Measurements from ENCODE around the gene MCRIP1.

Gene MCRIP1

DNA sequence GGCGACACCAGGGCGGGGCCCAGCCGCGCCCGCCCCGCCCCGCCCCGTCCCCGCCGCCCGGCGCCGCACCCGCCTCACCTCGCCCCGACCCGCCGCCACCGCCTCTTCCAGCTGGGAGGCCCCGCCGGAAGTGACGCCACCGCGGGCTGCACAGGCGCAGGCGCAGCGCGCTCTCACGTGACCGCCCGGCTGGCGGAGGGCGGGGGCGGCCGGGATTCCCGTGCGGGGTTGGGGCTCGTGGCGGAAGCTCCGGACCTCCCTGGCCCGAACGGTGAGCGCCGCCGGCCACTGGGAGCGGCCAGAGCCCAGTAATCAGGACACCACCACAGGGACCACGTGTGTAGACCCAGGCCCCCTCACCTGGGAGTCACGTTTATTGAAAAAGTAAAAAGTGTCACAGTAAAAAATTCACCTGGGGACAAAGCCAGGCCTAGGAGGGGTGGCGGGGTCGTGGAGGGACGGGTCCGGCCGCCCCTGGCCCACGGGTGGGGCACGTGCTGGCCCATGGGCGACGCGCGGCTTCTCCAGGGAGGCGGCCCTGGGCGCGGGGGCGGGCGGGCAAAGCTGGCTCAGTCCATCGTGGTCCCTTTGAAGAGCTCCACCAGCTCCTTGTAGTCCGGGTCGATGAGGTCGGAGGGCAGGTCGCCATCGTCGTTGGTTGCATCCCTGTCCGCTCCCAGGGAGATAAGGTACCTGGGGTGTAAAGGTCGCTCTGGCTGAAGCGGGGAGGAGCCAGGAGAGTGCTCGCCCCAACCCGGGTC lies at the start of gene MCRIP1:
TSS of gene MCRIP1 (minus strand) at position 132 of the 761 bp plus-strand sequence. CDS start 8,785 bp downstream, outside the sequence.
- peaks cover 3% of the 10 kb centered on the region for H3K36me3 Mint-ChIP-seq (ENCODE audit: low read depth)
- no peaks in the 10 kb centered on the region for H3K9me3 Mint-ChIP-seq
- H3K27ac Mint-ChIP-seq, result peak within 1 kb of the TSS; percentile 94
- H3K4me1 Mint-ChIP-seq (ENCODE audit: low read depth), result peaks cover 18% of the 10 kb centered on the region
- H3K4me3 Mint-ChIP-seq, result peak within 1 kb of the TSS; percentile 91
- H3K27me3 Mint-ChIP-seq (ENCODE audit: low read depth), result no peaks in the 10 kb centered on the region

- H3K27me3 Mint-ChIP-seq (ENCODE audit: low read depth), result no peaks in the 10 kb centered on the region
- peaks cover 21% of the 10 kb centered on the region for H3K36me3 Mint-ChIP-seq (ENCODE audit: low read depth)
- peak overlapping the region; percentile 18 for H3K27ac Mint-ChIP-seq
- no peaks in the 10 kb centered on the region for H3K9me3 Mint-ChIP-seq
- H3K4me1 Mint-ChIP-seq (ENCODE audit: low read depth), result peaks cover 2% of the 10 kb centered on the region
- H3K4me3 Mint-ChIP-seq, result no peak overlapping the region
Measured at GRCh38 chr17:81879121-81879520, 46.0 kb upstream of the MCRIP1 start.

DNA sequence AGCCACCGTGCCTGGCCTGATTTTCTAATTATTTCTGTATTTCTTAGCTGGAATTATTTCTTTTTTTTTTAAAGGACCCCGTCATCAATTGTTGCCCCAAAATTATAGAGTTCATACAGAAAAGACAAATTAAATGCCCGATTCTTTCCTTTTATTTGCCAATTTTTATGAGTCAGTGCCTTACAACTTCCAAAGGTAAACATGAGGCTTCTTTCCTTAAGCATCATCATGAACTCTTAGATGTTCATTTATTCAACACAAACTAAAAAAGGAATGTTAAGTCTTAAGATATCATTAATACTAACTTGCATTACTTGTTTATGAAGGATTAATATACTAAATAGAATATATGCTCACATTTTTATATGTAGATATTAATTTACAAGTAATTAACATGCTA lies 45.2 kb upstream of the MCRIP1 start:
- Mint-ChIP-seq H3K27me3 (ENCODE audit: low read depth) (no peaks in the 10 kb centered on the region), H3K36me3 (ENCODE audit: low read depth) (peaks cover 21% of the 10 kb centered on the region), H3K4me1 (ENCODE audit: low read depth) (peaks cover 2% of the 10 kb centered on the region), H3K9me3 (no peaks in the 10 kb centered on the region), H3K4me3 (no peak overlapping the region), H3K27ac (no peak overlapping the region)

DNA sequence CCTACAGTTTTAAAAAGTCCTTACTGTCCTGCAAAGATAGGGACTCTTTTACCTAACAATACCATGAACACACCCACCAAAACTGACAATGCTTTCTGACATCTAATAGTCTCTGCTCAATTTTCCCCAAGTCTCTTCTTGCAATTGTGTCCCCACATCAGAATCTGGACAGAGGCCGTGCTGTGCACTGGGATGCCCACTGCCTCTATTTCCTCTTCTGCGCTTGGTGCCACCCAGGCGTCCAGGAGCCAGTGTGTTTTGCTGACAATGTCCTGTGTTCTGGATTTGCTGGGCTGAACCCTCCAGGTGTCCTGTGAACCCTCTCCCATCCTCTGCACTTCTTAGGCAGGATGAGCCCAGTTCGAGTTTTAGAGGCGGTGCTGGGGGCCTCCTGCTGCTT lies 44.5 kb upstream of the MCRIP1 start:
- Mint-ChIP-seq H3K4me3 (no peak overlapping the region), H3K27ac (peak overlapping the region; percentile 59), H3K36me3 (ENCODE audit: low read depth) (peaks cover 25% of the 10 kb centered on the region), H3K9me3 (no peaks in the 10 kb centered on the region), H3K4me1 (ENCODE audit: low read depth) (peaks cover 6% of the 10 kb centered on the region), H3K27me3 (ENCODE audit: low read depth) (no peaks in the 10 kb centered on the region)

DNA sequence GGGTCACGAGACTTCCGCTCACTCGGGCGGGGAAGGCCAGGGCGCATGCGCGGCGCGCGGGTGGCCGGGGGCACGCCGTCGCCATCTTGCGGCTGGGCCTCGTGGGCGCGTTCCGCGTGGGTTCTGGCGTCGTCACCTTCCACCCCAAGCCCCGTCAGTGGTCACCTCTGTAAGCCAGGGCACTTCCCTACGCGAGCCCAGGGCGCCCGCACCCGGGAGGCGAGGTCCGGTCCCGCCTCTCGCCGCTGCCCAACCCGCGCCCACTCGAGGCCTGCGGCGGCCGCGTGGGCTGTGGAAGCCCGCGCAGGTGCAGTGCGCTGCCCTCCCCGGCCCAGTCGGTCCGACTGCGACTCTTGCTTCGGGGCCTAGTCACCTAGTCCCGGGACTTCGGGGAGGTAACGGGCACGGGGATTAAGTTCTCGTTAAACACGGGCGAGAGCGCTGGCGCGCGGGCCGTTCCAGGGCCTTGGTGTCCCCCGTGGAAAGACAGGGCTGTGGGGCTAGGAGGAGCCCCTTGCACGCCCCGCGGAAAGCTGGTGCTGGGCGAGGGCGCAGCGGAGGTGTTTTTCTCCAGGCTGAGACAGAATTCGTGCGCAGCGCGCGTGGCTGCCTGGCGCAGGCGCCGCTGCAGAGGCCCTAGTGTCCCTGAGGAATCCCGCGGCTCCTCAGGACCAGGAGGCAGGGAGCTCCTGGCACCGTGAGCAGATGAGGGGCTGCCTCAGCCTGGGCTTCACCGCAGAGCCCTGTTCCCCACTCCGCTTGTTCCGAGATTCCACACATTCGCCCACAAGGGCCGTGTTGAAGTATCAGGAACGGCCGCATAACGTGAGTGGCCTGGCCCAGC lies 38.5 kb upstream of the MCRIP1 start:
- H3K36me3 Mint-ChIP-seq (ENCODE audit: low read depth), result peaks cover 13% of the 10 kb centered on the region
- no peaks in the 10 kb centered on the region for H3K27me3 Mint-ChIP-seq (ENCODE audit: low read depth)
- H3K27ac Mint-ChIP-seq, result peak overlapping the region; percentile 91
- H3K4me1 Mint-ChIP-seq (ENCODE audit: low read depth), result peaks cover 18% of the 10 kb centered on the region
- peak overlapping the region; percentile 83 for H3K4me3 Mint-ChIP-seq
- H3K9me3 Mint-ChIP-seq, result no peaks in the 10 kb centered on the region

- H3K9me3 Mint-ChIP-seq, result no peaks in the 10 kb centered on the region
- H3K27ac Mint-ChIP-seq, result peak within 1 kb of the TSS; percentile 91
- peaks cover 18% of the 10 kb centered on the region for H3K4me1 Mint-ChIP-seq (ENCODE audit: low read depth)
- H3K4me3 Mint-ChIP-seq, result peak within 1 kb of the TSS; percentile 89
- peaks cover 13% of the 10 kb centered on the region for H3K36me3 Mint-ChIP-seq (ENCODE audit: low read depth)
- H3K27me3 Mint-ChIP-seq (ENCODE audit: low read depth), result no peaks in the 10 kb centered on the region
Measured at GRCh38 chr17:81870981-81871386, 37.9 kb upstream of the MCRIP1 start, which contains the start of gene ARHGDIA. TSS of gene ARHGDIA (minus strand) at chr17:81871337. CDS start at chr17:81869930, 1,407 bp downstream.

DNA sequence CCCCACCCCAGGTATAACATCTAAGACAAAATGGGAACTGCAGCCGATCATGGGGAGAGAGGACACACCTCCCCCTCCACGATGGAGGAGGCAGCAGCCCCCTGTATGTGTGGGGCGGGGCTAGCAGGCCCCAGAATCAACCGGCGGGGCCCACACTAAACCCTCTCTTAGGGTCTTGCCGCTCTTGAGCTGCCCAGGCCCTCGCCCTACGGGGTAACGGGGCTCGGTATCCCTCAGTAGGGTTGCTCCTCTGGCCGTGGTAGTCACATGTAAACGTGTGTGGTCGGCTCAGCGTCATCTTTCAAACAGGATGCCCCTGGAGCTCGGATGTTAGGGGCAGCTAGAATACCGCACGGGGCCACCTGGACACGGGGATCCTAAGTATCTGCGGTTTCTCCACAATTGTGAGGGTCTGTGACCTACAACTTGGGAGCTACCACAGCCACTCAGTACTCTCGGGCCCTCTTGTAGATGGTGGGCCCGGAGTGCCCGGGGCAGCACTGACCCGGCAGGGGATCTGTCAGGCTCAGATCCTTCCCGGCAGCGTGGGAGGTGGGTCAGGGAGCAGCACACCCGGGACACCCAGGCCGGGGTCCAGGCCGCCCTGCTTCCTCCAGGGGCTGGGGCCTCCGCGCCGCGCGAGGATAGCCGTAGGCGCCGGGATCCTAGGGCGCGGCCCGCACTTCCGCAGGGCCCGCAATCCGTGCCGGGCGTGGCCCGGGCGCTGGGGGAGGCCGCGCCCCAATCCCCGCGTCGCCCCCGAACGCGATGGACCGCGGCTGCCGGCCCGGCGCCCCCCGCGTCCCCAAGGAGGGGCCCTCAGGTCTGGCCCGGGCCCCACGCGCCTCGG lies 37.3 kb upstream of the MCRIP1 start:
- peaks cover 18% of the 10 kb centered on the region for H3K4me1 Mint-ChIP-seq (ENCODE audit: low read depth)
- H3K9me3 Mint-ChIP-seq, result no peaks in the 10 kb centered on the region
- H3K4me3 Mint-ChIP-seq, result peak overlapping the region; percentile 89
- no peaks in the 10 kb centered on the region for H3K27me3 Mint-ChIP-seq (ENCODE audit: low read depth)
- H3K27ac Mint-ChIP-seq, result peak overlapping the region; percentile 91
- H3K36me3 Mint-ChIP-seq (ENCODE audit: low read depth), result peaks cover 13% of the 10 kb centered on the region

DNA sequence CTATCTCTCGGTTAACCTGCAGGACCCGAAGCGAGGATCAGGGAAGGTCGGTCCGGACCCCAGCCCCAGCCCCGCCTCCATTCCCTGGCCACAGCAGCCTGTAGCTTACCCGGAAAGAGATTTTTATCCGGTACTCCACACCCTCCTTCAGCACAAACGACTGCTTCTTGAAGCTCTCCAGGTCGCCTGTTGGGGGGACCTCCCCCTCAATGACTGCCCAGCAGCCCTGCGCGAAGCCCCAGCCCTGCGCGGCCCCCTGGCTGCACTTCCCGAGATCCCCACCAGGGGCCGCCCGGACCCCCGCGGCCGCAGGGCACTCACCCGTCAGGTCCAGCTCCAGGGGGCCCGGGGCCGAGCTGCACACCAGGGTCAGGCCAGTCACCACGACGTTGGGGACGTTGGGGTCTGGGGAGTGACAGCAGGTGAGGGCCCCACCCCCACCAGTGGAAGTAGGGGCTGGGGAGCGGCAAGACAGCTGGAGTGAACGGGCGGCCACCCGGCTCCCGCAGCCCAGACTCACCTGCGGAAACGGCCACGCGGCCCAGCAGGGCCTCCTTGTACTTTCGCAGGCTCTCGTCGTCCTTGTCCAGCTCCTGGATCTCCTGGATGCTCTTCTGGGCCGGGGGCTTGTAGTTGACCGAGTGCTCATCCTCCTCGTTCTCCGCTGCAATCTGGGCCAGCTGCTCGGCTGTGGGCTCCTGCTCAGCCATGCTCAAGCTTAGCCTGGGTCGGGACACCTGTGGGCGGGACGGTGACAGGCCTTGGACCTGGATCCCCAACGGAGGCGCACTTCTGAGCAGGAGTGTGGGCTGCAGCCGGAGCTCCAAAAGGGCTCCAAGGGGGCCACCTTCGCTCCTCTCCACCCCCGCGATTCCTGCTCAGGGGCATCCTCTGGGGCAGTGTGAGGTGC lies 36.4 kb upstream of the MCRIP1 start:
- Mint-ChIP-seq H3K27me3 (ENCODE audit: low read depth) (no peaks in the 10 kb centered on the region), H3K4me3 (peak overlapping the region; percentile 89), H3K4me1 (ENCODE audit: low read depth) (peaks cover 18% of the 10 kb centered on the region), H3K9me3 (no peaks in the 10 kb centered on the region), H3K36me3 (ENCODE audit: low read depth) (peaks cover 13% of the 10 kb centered on the region), H3K27ac (peak overlapping the region; percentile 91)

GRCh38 chr17:81868674-81869220 lies 35.7 kb upstream of the MCRIP1 start:
- H3K4me1 Mint-ChIP-seq (ENCODE audit: low read depth), result peaks cover 18% of the 10 kb centered on the region
- H3K4me3 Mint-ChIP-seq, result peak overlapping the region; percentile 89
- H3K9me3 Mint-ChIP-seq, result no peaks in the 10 kb centered on the region
- peaks cover 13% of the 10 kb centered on the region for H3K36me3 Mint-ChIP-seq (ENCODE audit: low read depth)
- peak overlapping the region; percentile 55 for H3K27ac Mint-ChIP-seq
- no peaks in the 10 kb centered on the region for H3K27me3 Mint-ChIP-seq (ENCODE audit: low read depth)

DNA sequence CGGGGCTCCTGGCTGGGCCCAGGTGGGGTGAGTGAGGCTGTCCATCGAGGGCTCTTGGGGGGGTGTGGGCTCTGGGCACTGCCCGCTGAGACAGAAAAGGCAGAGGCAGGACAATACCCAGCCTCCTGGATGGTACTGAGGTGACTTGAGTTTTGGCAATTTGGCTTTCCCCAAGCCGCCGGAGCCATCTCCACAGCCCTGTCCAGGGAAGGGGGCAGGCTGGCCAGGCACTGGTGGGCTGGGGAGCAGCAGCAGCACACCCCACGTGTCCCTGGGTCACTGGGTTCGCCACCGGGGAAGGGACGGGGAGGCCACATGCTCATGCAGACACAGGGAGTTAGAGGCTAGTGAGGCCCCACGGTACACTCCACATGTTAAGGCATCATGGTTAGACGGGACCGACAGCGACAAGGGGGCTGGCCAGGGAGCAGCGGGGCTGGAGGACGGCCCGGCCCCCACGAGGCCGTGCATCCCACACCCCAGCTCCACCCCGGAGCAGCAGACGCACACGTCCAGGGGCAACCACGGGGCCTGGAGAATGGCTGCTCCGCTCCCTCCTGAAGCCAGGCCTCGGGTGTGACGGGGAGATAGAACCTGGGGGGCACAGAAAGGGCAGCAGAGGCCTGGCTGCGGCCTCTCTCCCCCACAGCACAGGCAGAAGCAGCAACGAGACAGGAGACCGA lies 35.0 kb upstream of the MCRIP1 start:
- H3K27me3 Mint-ChIP-seq (ENCODE audit: low read depth), result no peaks in the 10 kb centered on the region
- H3K27ac Mint-ChIP-seq, result peak overlapping the region; percentile 69
- peak overlapping the region; percentile 44 for H3K4me3 Mint-ChIP-seq
- H3K4me1 Mint-ChIP-seq (ENCODE audit: low read depth), result peaks cover 24% of the 10 kb centered on the region
- peaks cover 19% of the 10 kb centered on the region for H3K36me3 Mint-ChIP-seq (ENCODE audit: low read depth)
- no peaks in the 10 kb centered on the region for H3K9me3 Mint-ChIP-seq

DNA sequence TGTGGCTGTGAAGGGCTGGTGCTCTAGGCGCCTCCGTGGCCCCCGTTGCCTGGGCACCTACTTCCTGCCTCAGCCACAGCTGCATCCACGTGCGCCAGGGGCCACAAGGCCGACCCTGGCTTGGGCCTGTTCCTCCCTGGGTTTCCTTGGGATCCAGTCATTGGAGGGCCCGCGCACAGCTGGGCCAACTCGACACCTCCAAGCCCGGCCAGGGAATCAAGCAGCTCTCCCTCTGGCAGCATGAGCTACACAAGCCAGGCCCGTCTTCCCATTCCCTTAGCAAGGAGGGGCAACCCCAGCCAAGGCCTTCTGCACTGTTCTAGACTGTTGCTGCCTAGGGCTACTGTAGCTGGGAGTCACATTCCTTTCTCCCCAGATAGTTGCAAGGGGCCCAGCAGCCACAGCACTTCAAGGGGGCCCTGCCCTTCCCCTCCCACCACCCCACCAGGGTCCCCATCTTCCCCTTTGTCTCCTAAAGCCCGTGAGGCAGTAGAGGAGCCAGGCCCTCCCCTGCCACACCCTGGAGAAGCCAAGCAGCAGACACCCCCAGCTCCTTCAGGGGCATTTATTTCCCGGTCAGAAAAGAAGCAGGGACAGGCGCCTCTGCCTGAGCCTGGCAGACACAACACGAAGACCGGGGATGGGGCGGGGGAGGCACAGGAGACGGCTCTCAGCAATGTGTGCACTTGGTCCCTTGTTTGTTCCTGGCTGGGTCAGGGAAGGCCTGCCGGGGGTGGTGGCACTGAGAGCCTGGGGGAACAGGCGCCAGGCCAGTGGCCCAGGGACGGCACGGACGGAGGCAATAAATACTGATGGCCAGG lies 34.3 kb upstream of the MCRIP1 start:
- H3K4me1 Mint-ChIP-seq (ENCODE audit: low read depth), result peaks cover 25% of the 10 kb centered on the region
- peak overlapping the region; percentile 55 for H3K27ac Mint-ChIP-seq
- H3K36me3 Mint-ChIP-seq (ENCODE audit: low read depth), result peaks cover 18% of the 10 kb centered on the region
- H3K27me3 Mint-ChIP-seq (ENCODE audit: low read depth), result no peaks in the 10 kb centered on the region
- peak overlapping the region; percentile 37 for H3K4me3 Mint-ChIP-seq
- no peaks in the 10 kb centered on the region for H3K9me3 Mint-ChIP-seq
